Natural killer cell treated with Interleukin-12 subunit alpha and Interleukin-12 subunit beta and Interleukin-15 and Interleukin-18, amount 100 ng/mL, for 72 hours (primary cell): ENCODE results near the gene CCDC71L. TPM values are rescaled to one million over a fixed set of nuclear protein-coding genes. Genes with fewer than 3 reads are reported as not detected.

ENCODE experiments used
- ATAC-seq, 2 donors: fragments of 150-1000 bp; cut with Tn5 transposase in 1 of 2; sonication (Bioruptor Pico), chemical (Tn5 transposase) in 1 of 2; 2 replicates each; pipeline ENCODE4 v1.10.0; 2021
- DNase-seq: peaks from one replicate; pipeline ENCODE4 v3.0.0; 2022; ENCODE audit warnings: low spot score
- H3K27ac Mint-ChIP-seq, 2 donors: 1 replicate in 1 of 2; 2 replicates in 1 of 2; pipeline ENCODE4 v1.8.0; 2022; ENCODE audit warnings: mixed read lengths in 2 of 2, mild to moderate bottlenecking in 1 of 2, moderate library complexity in 1 of 2
- H3K27me3 Mint-ChIP-seq, 2 donors: 1 replicate in 1 of 2; 2 replicates in 1 of 2; pipeline ENCODE4 v1.8.0; 2022; ENCODE audit warnings: mixed read lengths in 2 of 2
- H3K36me3 Mint-ChIP-seq: one replicate; pipeline ENCODE4 v1.8.0; 2022; ENCODE audit warnings: mixed read lengths
- H3K4me1 Mint-ChIP-seq, 2 donors: 1 replicate in 1 of 2; 2 replicates in 1 of 2; pipeline ENCODE4 v1.8.0; 2022; ENCODE audit warnings: low read depth in 2 of 2, mixed read lengths in 2 of 2, mild to moderate bottlenecking in 1 of 2
- H3K4me3 Mint-ChIP-seq: one replicate; pipeline ENCODE4 v1.8.0; 2022; ENCODE audit warnings: mixed read lengths
- H3K9me3 Mint-ChIP-seq: 2 replicates; pipeline ENCODE4 v1.8.0; 2022; ENCODE audit warnings: mixed read lengths
- total RNA-seq, 2 donors: library from RNA; stranded (reverse); gene quantifications; one replicate each; pipeline ENCODE4 v1.2.3, GENCODE V29; 2022

CCDC71L gene
- total RNA-seq, 2 donors from 2014 or later: 28.0 to 42.7 TPM

DNA sequence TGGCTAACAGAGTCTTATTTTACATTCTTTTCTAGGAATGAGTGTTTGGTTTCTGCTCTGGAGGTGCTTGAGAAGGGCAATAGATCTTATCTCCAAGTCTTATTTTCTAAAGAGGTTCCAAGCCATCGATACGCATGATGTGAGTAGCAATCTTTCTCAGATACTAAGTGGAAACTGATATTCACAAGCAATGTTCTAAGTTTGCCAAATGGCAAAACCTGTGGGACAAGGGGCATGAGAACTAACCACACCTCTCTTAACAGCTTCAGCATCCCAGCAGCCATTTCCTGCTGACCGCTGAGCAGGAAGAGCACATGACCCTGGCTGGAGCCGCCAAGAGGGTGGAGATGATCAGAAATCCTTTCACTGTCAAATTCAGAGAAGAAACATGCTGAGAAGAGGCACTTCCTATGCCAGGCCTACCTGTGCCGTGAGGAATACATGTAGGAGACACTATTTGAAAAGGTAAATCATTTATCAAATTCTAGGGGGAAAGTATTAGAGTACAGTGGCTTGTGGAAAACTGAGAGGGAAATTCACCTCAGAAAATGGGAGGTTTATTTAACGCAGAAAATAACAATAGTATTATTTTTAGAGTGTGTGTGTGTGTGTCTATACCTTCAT, 35.2 kb downstream of the CCDC71L start:
- H3K4me1 Mint-ChIP-seq: peaks cover 0 to 4% of the 10 kb centered on the region in 2 donors
- H3K9me3 Mint-ChIP-seq: no peaks in the 10 kb centered on the region
- H3K36me3 Mint-ChIP-seq: no peaks in the 10 kb centered on the region
- no peak for DNase-seq
- no peak for ATAC-seq
- H3K27ac Mint-ChIP-seq: no peak overlapping the region
- no peak overlapping the region for H3K4me3 Mint-ChIP-seq
- peaks cover 0 to 6% of the 10 kb centered on the region in 2 donors for H3K27me3 Mint-ChIP-seq

DNA sequence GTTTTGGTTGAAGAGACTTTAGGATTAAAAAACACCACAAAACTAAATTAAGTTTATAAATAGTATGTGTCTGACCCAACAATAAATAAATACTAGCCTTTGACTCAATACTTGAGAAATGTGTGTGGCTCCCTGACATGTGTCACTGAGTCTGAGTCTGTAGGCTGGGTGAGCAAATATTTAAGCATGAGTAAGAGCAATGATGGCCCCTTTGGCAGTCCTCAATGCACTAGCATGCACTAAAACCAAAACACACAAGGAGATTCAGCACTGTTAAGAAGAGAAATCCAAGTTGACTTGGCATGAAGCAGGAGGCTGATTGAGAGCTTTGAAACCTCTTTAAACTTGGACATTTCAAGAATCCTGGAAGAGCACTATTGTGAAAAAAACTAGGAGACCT, 37.1 kb downstream of the CCDC71L start:
- H3K27me3 Mint-ChIP-seq: peaks cover 12 to 15% of the 10 kb centered on the region in 2 donors
- no peaks in the 10 kb centered on the region for H3K36me3 Mint-ChIP-seq
- ATAC-seq (no peak), DNase-seq (no peak)
- H3K9me3 Mint-ChIP-seq: peaks cover 3% of the 10 kb centered on the region
- H3K4me3 Mint-ChIP-seq: no peak overlapping the region
- H3K4me1 Mint-ChIP-seq: peaks cover 0 to 4% of the 10 kb centered on the region in 2 donors
- H3K27ac Mint-ChIP-seq: no peak overlapping the region

- DNase-seq (no peak), ATAC-seq (no peak)
- H3K4me1 Mint-ChIP-seq: peaks cover 0 to 4% of the 10 kb centered on the region in 2 donors
- H3K27ac Mint-ChIP-seq: no peak overlapping the region
- peaks cover 13 to 17% of the 10 kb centered on the region in 2 donors for H3K27me3 Mint-ChIP-seq
- H3K36me3 Mint-ChIP-seq: no peaks in the 10 kb centered on the region
- peaks cover 3% of the 10 kb centered on the region for H3K9me3 Mint-ChIP-seq
- H3K4me3 Mint-ChIP-seq: no peak overlapping the region
Observed at GRCh38 chr7:106623315-106623660, 37.7 kb downstream of the CCDC71L start.

DNA sequence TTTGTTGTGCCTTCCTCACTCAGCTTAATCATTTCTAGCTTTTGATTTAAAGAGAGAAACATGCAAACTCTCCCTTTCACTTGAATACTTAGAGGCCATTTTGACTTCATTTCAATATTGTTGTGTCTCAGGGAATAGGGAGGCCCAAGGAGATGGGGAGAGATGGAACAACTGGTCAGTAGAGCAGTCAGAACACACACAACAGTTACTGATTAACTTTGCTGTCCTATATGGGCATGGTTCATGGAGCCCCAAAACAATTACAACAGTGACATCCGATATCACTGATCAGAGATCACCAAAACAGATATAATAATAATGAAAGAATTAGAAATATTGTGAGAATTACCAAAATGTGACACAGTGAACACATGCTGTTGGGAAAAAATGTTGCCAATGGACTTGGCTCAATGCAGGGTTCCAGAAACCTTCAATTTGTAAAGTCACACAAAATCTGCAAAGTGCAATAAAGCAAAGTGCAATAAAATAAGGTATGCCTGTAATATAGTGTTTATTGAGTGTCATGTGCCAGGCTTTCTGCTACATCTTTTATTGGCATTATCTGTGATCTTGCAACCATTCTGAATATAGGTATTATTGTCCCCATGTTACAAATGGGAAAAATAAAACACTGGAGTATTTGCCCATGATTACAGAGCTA, 38.2 kb downstream of the CCDC71L start:
- Mint-ChIP-seq H3K36me3 (no peaks in the 10 kb centered on the region), H3K27ac (no peak overlapping the region), H3K4me3 (no peak overlapping the region), H3K4me1 (peaks cover 0 to 4% of the 10 kb centered on the region in 2 donors), H3K27me3 (peaks cover 13 to 18% of the 10 kb centered on the region in 2 donors), H3K9me3 (peaks cover 3% of the 10 kb centered on the region)
- DNase-seq: no peak
- ATAC-seq: no peak

GRCh38 chr7:106621393-106622132, 39.4 kb downstream of the CCDC71L start:
- H3K27ac Mint-ChIP-seq: no peak overlapping the region

GRCh38 chr7:106620676-106621075, 40.3 kb downstream of the CCDC71L start:
- Mint-ChIP-seq H3K27ac (no peak overlapping the region), H3K4me1 (peaks cover 0 to 1% of the 10 kb centered on the region in 2 donors), H3K27me3 (peaks cover 23 to 31% of the 10 kb centered on the region in 2 donors), H3K9me3 (peaks cover 3% of the 10 kb centered on the region), H3K36me3 (no peaks in the 10 kb centered on the region), H3K4me3 (no peak overlapping the region)
- no peak for ATAC-seq
- no peak for DNase-seq

More at GRCh38 chr7:106621393-106622132, 39.4 kb downstream of the CCDC71L start:
- no peak overlapping the region for H3K4me3 Mint-ChIP-seq
- H3K4me1 Mint-ChIP-seq: peaks cover 0 to 4% of the 10 kb centered on the region in 2 donors
- DNase-seq (no peak), ATAC-seq (no peak)
- peaks cover 16 to 24% of the 10 kb centered on the region in 2 donors for H3K27me3 Mint-ChIP-seq
- H3K36me3 Mint-ChIP-seq: no peaks in the 10 kb centered on the region
- H3K9me3 Mint-ChIP-seq: peaks cover 3% of the 10 kb centered on the region

DNA sequence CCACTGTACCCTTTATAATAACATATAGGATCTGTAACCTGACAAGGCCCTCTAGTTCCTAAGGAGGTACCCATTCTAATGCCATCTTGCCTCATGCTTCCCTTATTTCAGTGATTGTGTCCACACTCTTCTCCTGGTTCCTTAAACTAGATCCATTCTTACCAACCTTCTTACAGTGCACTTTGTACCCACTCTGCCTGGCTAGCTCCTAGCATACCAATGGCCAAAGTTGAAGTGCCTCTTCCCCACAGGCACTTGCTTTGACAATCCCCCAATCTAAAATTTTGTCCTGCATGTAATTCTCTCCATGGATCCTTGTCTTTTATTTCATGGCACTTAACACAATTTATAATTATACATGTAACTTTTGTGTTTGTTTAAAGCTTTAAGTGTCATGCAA, 40.9 kb downstream of the CCDC71L start:
- Mint-ChIP-seq H3K36me3 (no peaks in the 10 kb centered on the region), H3K27me3 (peaks cover 25 to 31% of the 10 kb centered on the region in 2 donors), H3K9me3 (peaks cover 3% of the 10 kb centered on the region), H3K4me3 (no peak overlapping the region), H3K27ac (no peak overlapping the region), H3K4me1 (no peaks in the 10 kb centered on the region)
- DNase-seq (no peak), ATAC-seq (no peak)

DNA sequence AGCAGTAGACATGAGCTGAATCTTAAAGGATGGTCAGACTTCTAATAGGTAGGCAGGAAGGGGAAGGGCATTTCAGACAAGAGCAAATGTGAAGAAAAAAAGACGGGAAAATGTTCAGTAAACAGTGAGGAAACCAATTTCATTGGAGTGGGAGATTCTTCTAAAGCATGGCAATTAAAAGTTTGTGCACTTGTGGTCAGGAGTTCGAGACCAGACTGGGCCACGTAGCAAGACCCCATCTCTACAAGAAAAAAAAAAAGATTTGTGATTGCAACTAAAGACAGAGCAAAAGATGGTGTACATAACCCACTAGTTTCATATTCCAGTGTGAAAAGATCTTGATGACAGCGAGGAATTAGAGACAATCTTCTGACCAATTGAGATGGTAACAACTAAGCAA, 41.7 kb downstream of the CCDC71L start:
- DNase-seq: no peak
- no peaks in the 10 kb centered on the region for H3K36me3 Mint-ChIP-seq
- no peak overlapping the region for H3K4me3 Mint-ChIP-seq
- no peak overlapping the region for H3K27ac Mint-ChIP-seq
- H3K27me3 Mint-ChIP-seq: peaks cover 27 to 31% of the 10 kb centered on the region in 2 donors
- peaks cover 3% of the 10 kb centered on the region for H3K9me3 Mint-ChIP-seq
- H3K4me1 Mint-ChIP-seq: no peaks in the 10 kb centered on the region
- no peak for ATAC-seq

GRCh38 chr7:106618480-106618879, 42.5 kb downstream of the CCDC71L start:
- no peaks in the 10 kb centered on the region for H3K4me1 Mint-ChIP-seq
- H3K27ac Mint-ChIP-seq: no peak overlapping the region
- no peak overlapping the region for H3K4me3 Mint-ChIP-seq
- no peak for DNase-seq
- no peaks in the 10 kb centered on the region for H3K36me3 Mint-ChIP-seq
- peaks cover 26 to 31% of the 10 kb centered on the region in 2 donors for H3K27me3 Mint-ChIP-seq
- H3K9me3 Mint-ChIP-seq: peaks cover 3% of the 10 kb centered on the region
- no peak for ATAC-seq

DNA sequence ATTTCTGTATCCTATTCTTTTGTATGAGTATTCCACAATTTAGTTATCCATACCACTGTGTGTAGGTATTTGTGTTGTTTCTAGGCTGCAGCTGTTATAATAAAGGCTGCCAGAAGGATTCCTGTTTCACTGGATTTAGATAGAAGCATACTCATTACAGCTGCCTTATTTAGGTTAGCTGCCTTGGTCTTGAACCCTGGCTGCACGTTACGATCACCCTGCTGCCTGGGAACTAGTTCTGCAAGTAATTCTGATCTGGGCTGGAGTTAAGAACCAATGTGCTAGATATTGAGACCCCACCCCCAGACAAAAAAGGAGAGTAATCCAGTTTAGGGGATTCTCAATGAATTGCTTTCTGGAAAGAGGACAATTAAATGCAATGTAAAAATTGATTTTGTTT, 43.1 kb downstream of the CCDC71L start:
- Mint-ChIP-seq H3K36me3 (no peaks in the 10 kb centered on the region), H3K27me3 (peaks cover 26 to 31% of the 10 kb centered on the region in 2 donors), H3K9me3 (peaks cover 3% of the 10 kb centered on the region), H3K4me3 (no peak overlapping the region), H3K4me1 (no peaks in the 10 kb centered on the region), H3K27ac (no peak overlapping the region)
- DNase-seq (no peak), ATAC-seq (no peak)

- H3K4me1 Mint-ChIP-seq: no peaks in the 10 kb centered on the region
Observed at GRCh38 chr7:106616708-106617051, 44.3 kb downstream of the CCDC71L start.

GRCh38 chr7:106615808-106616707, 44.9 kb downstream of the CCDC71L start:
- Mint-ChIP-seq H3K36me3 (no peaks in the 10 kb centered on the region), H3K4me1 (no peaks in the 10 kb centered on the region), H3K27me3 (peaks cover 26 to 31% of the 10 kb centered on the region in 2 donors), H3K27ac (no peak overlapping the region), H3K4me3 (no peak overlapping the region), H3K9me3 (peaks cover 3% of the 10 kb centered on the region)
- ATAC-seq: no peak
- no peak for DNase-seq

More at GRCh38 chr7:106616708-106617051, 44.3 kb downstream of the CCDC71L start:
- H3K36me3 Mint-ChIP-seq: no peaks in the 10 kb centered on the region
- no peak for DNase-seq
- no peak overlapping the region for H3K27ac Mint-ChIP-seq
- no peak overlapping the region for H3K4me3 Mint-ChIP-seq
- H3K9me3 Mint-ChIP-seq: peaks cover 3% of the 10 kb centered on the region
- no peak for ATAC-seq
- peaks cover 26 to 31% of the 10 kb centered on the region in 2 donors for H3K27me3 Mint-ChIP-seq

DNA sequence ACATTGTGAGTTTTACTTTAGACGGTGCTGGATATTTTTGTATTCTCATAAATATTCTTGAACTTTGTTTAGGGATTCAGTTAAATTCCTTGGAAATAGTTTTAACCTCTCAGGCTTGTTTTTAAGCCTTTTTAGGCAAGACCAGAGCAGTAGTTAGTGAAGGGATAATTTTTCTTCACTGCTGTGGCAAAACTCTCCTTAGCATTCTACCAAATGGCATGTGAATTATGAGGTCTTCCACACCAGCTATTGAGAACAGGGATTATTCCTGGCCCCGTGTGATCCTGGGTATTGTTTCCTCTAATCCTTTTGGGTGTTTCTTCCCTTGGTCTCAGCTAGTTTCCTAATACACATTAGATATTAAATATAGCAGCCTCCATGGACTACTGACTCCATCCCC, 46.2 kb downstream of the CCDC71L start:
- H3K9me3 Mint-ChIP-seq: peaks cover 2% of the 10 kb centered on the region
- DNase-seq: no peak
- H3K27ac Mint-ChIP-seq: no peak overlapping the region
- no peak overlapping the region for H3K4me3 Mint-ChIP-seq
- ATAC-seq: no peak
- no peaks in the 10 kb centered on the region for H3K4me1 Mint-ChIP-seq
- peaks cover 24 to 25% of the 10 kb centered on the region in 2 donors for H3K27me3 Mint-ChIP-seq
- no peaks in the 10 kb centered on the region for H3K36me3 Mint-ChIP-seq
